ENCODE data around the gene SCTR.

The SCTR gene

GRCh38 chr2:119440873-119441272 lies 83.4 kb downstream of the SCTR start:
- no peak for DNase-seq

- no peak for DNase-seq
Observed at GRCh38 chr2:119440501-119440870, 83.8 kb downstream of the SCTR start.

GRCh38 chr2:119439574-119440500 lies 84.4 kb downstream of the SCTR start:
- DNase-seq = no peak

- DNase-seq = no peak
Observed at GRCh38 chr2:119438726-119439284, 85.5 kb downstream of the SCTR start.

- no peak for DNase-seq
Observed at GRCh38 chr2:119438128-119438656, 86.1 kb downstream of the SCTR start.

GRCh38 chr2:119436993-119437772 lies 87.1 kb downstream of the SCTR start:
- DNase-seq = no peak

- no peak for DNase-seq
Observed at GRCh38 chr2:119435953-119436297, 88.4 kb downstream of the SCTR start.

GRCh38 chr2:119435081-119435952 lies 89.0 kb downstream of the SCTR start:
- DNase-seq = no peak

- no peak for DNase-seq
Observed at GRCh38 chr2:119434664-119435063, 89.6 kb downstream of the SCTR start.

GRCh38 chr2:119433636-119434327 lies 90.5 kb downstream of the SCTR start:
- DNase-seq = no peak

GRCh38 chr2:119432851-119433522 lies 91.3 kb downstream of the SCTR start:
- no peak for DNase-seq

- DNase-seq = peak; percentile 70
Observed at GRCh38 chr2:119431976-119432850, 92.1 kb downstream of the SCTR start.

GRCh38 chr2:119431155-119431975 lies 92.9 kb downstream of the SCTR start, which contains the start of gene TMEM37:
Gene TMEM37 (plus strand): TSS chr2:119431854. CDS start chr2:119431904, 50 bp downstream.
- peak; percentile 66 for DNase-seq

GRCh38 chr2:119430023-119430498 lies 94.2 kb downstream of the SCTR start:
- no peak for DNase-seq

- DNase-seq = no peak
Observed at GRCh38 chr2:119429225-119429981, 94.9 kb downstream of the SCTR start.

- DNase-seq = no peak
Observed at GRCh38 chr2:119428488-119429224, 95.6 kb downstream of the SCTR start.

GRCh38 chr2:119427756-119428155 lies 96.5 kb downstream of the SCTR start:
- DNase-seq = no peak

Measured in EL (cell line).